ENCODE data around the gene NR1I3. TPM values are rescaled to one million over a fixed set of nuclear protein-coding genes. Genes with fewer than 3 reads are reported as not detected.

Gene NR1I3
- not detected for total RNA-seq

- Histone ChIP-seq H3K27ac (no peak within 1 kb of the TSS), H3K36me3 (no peaks in the 10 kb centered on the region), H3K4me1 (no peaks in the 10 kb centered on the region), H3K4me3 (no peak within 1 kb of the TSS), H3K9me3 (no peaks in the 10 kb centered on the region), H3K27me3 (no peaks in the 10 kb centered on the region)
- no peak for TF ChIP-seq CTCF (IDR thresholded peaks at IDR 0.05)
- no peak for DNase-seq (ENCODE audit: low spot score)
Measured at GRCh38 chr1:161238039-161238473, at the start of gene NR1I3. Gene NR1I3 (minus strand): TSS chr1:161238203. CDS start chr1:161236565, 1,638 bp downstream.

- no peak for TF ChIP-seq CTCF (IDR thresholded peaks at IDR 0.05)
- no peaks in the 10 kb centered on the region for H3K27me3 ChIP-seq
- H3K4me3 ChIP-seq: no peak overlapping the region
- H3K27ac ChIP-seq: no peak overlapping the region
- no peaks in the 10 kb centered on the region for H3K9me3 ChIP-seq
- no peaks in the 10 kb centered on the region for H3K4me1 ChIP-seq
- DNase-seq (ENCODE audit: low spot score): no peak
- H3K36me3 ChIP-seq: no peaks in the 10 kb centered on the region
Measured at GRCh38 chr1:161287482-161288054, 49.6 kb upstream of the NR1I3 start.

GRCh38 chr1:161285521-161285920, 47.5 kb upstream of the NR1I3 start:
- H3K36me3 ChIP-seq: no peaks in the 10 kb centered on the region
- no peak for DNase-seq (ENCODE audit: low spot score)
- H3K27ac ChIP-seq: no peak overlapping the region
- H3K27me3 ChIP-seq: no peaks in the 10 kb centered on the region
- H3K9me3 ChIP-seq: no peaks in the 10 kb centered on the region
- no peaks in the 10 kb centered on the region for H3K4me1 ChIP-seq
- no peak overlapping the region for H3K4me3 ChIP-seq
- no peak for TF ChIP-seq CTCF (IDR thresholded peaks at IDR 0.05)

- Histone ChIP-seq H3K27me3 (no peaks in the 10 kb centered on the region), H3K4me3 (no peak overlapping the region), H3K36me3 (no peaks in the 10 kb centered on the region), H3K27ac (no peak overlapping the region), H3K4me1 (no peaks in the 10 kb centered on the region), H3K9me3 (no peaks in the 10 kb centered on the region)
- no peak for DNase-seq (ENCODE audit: low spot score)
- TF ChIP-seq CTCF (IDR thresholded peaks at IDR 0.05): no peak
Measured at GRCh38 chr1:161285113-161285512, 47.1 kb upstream of the NR1I3 start.

- DNase-seq (ENCODE audit: low spot score): no peak
- Histone ChIP-seq H3K4me3 (no peak overlapping the region), H3K27ac (no peak overlapping the region), H3K36me3 (no peaks in the 10 kb centered on the region), H3K27me3 (no peaks in the 10 kb centered on the region), H3K9me3 (no peaks in the 10 kb centered on the region), H3K4me1 (no peaks in the 10 kb centered on the region)
- TF ChIP-seq CTCF (IDR thresholded peaks at IDR 0.05): no peak
Measured at GRCh38 chr1:161282991-161283390, 45.0 kb upstream of the NR1I3 start.

GRCh38 chr1:161274874-161275273, 36.9 kb upstream of the NR1I3 start:
- Histone ChIP-seq H3K27me3 (no peaks in the 10 kb centered on the region), H3K4me1 (no peaks in the 10 kb centered on the region), H3K4me3 (no peak overlapping the region), H3K9me3 (no peaks in the 10 kb centered on the region), H3K36me3 (no peaks in the 10 kb centered on the region), H3K27ac (no peak overlapping the region)
- TF ChIP-seq CTCF (IDR thresholded peaks at IDR 0.05): no peak
- DNase-seq (ENCODE audit: low spot score): no peak

Data from right atrium auricular region (tissue), 2 donors.